AG10803 (cell line): Measurements from ENCODE around the gene TSC22D1.
A peak's percentile ranks its signal among the peaks of the same experiment; 100 is the strongest.
"Not testable (repeated sequence)": the region's sequence is repeated elsewhere in the genome, so short reads cannot be mapped to it uniquely, and the experiment has no call there.

ENCODE experiments used
- DNase-seq: peaks from one replicate; pipeline ENCODE4 v3.0.0; 2010; ENCODE audit warnings: low read depth
- H3K4me3 ChIP-seq: 2 replicates; pipeline ENCODE4 v1.5.1; 2011; ENCODE audit warnings: mild to moderate bottlenecking, low read length, control low read depth
- TF ChIP-seq, protein P1 (sequence below): conservative IDR thresholded peaks from 2 replicates; pipeline ENCODE4 v1.5.1; 2011; ENCODE audit warnings: mild to moderate bottlenecking, low read length, control low read depth, inconsistent platforms

The TSC22D1 gene

GRCh38 chr13:44617648-44618047 is 41.5 kb upstream of the TSC22D1 start:
- H3K4me3 ChIP-seq, result no peak overlapping the region
- TF ChIP-seq, protein P1, sequence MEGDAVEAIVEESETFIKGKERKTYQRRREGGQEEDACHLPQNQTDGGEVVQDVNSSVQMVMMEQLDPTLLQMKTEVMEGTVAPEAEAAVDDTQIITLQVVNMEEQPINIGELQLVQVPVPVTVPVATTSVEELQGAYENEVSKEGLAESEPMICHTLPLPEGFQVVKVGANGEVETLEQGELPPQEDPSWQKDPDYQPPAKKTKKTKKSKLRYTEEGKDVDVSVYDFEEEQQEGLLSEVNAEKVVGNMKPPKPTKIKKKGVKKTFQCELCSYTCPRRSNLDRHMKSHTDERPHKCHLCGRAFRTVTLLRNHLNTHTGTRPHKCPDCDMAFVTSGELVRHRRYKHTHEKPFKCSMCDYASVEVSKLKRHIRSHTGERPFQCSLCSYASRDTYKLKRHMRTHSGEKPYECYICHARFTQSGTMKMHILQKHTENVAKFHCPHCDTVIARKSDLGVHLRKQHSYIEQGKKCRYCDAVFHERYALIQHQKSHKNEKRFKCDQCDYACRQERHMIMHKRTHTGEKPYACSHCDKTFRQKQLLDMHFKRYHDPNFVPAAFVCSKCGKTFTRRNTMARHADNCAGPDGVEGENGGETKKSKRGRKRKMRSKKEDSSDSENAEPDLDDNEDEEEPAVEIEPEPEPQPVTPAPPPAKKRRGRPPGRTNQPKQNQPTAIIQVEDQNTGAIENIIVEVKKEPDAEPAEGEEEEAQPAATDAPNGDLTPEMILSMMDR, result no peak
- no peak for DNase-seq

DNA sequence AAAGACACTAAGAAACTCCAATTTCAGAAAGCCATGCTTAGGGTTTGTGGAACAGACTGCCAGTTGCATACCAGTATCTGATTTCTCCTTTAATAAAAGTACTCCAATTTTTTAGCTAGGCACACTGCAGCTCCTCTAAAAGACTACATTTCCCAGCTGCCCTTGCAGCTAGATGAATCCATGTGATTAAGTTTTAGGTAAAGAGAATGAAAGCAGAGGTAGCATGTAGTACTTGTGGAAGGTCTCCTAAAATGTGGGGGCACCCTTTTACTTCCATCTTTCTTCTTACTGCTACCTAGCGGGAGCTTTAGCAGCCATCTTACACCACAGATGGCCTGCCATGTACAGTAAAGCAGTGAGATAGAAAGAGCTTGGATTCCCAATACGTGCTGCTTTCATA is 33.0 kb upstream of the TSC22D1 start:
- TF ChIP-seq, protein P1, result no peak
- no peak for DNase-seq
- H3K4me3 ChIP-seq, result no peak overlapping the region

DNA sequence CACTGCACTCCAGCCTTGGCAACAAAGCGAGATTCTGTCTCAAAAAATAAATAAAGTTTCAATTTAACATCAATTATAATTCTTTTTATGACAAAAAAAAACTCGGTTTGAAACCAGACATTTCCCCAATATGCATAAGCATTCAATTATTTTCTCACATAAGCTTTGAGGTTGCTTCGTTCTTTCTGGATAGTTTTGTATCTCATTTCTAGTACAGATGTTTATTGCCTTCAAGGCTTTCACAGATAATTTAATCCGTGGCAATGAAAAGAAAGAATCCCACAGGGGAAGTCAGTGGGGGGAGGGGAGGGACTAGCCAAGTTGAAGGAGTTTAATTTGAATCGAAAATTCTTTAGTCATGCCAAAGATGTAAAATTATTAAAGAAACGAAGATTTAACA is 29.6 kb upstream of the TSC22D1 start:
- DNase-seq, result peak; percentile 75
- H3K4me3 ChIP-seq, result no peak overlapping the region
- TF ChIP-seq, protein P1, result no peak

DNA sequence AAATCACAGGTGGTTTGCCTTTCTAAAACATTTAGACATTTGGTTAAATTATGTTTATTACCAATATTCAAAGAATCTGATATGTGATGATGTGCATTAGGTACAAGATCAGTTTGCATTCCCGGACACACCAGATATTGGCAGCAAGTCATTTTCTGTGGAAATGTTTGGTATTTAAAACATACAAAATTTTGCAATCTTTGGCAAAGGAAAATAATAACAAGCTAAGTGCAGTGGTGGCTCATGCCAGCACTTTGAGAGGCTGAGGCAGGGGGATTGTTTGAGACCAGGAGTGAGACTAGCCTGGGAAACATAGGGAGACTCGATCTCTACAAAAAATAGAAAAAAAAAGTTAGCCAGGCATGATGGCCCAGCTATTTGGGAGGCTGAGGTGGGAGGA is 29.1 kb upstream of the TSC22D1 start:
- peak; percentile 88 for DNase-seq
- H3K4me3 ChIP-seq, result no peak overlapping the region
- TF ChIP-seq, protein P1, result no peak

DNA sequence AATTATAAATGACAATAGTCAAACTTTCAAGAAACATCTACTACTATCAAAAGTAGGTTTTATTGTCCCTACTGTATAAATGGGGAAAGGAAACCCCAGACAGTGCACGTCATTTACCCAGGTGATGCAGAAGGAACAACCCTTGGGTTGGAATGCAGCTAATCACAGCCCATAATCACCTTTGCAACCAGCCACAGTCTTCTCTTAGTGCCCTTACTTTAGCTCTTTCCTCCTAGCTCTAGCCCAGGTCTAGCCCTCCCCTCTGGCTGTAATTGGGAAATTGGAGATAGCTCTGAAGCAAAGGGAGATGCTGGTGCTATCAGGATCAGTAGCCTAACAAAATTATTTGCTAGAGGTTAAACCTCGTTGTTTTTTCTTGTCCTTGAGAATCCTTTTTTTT is 25.5 kb upstream of the TSC22D1 start:
- H3K4me3 ChIP-seq, result no peak overlapping the region
- DNase-seq, result no peak
- TF ChIP-seq, protein P1, result no peak

GRCh38 chr13:44593861-44594592 is 17.9 kb upstream of the TSC22D1 start:
- not testable (repeated sequence) for DNase-seq, H3K4me3 ChIP-seq

- TF ChIP-seq, protein P1, result no peak
- no peak for DNase-seq
- no peak overlapping the region for H3K4me3 ChIP-seq
These were observed 16.2 kb upstream of the TSC22D1 start for GRCh38 chr13:44592216-44592847.
